KOPT-K1 (cell line): Measurements from ENCODE around the gene PYGO1.
"Not testable (repeated sequence)": the region's sequence is repeated elsewhere in the genome, so short reads cannot be mapped to it uniquely, and the experiment has no call there.

Experiments used
- H3K27ac ChIP-seq: fragments of 200-600 bp; sonication (generic); 2 replicates; pipeline ENCODE4 v1.5.1; 2016; ENCODE audit warnings: antibody characterized with exemption, mild to moderate bottlenecking, low read depth, low read length; ENCODE audit not compliant: poor library complexity, severe bottlenecking
- H3K36me3 ChIP-seq: fragments of 200-600 bp; sonication (generic); 2 replicates; pipeline ENCODE4 v1.5.1; 2017; ENCODE audit warnings: antibody characterized with exemption, mild to moderate bottlenecking, low read length, moderate library complexity; ENCODE audit not compliant: insufficient read depth
- H3K9me3 ChIP-seq: fragments of 200-600 bp; sonication (generic); 2 replicates; pipeline ENCODE4 v1.5.1; 2017; ENCODE audit warnings: antibody characterized with exemption, low read length, mild to moderate bottlenecking; ENCODE audit not compliant: insufficient read depth, poor library complexity, severe bottlenecking

The PYGO1 gene

GRCh38 chr15:55498109-55498938, 89.8 kb downstream of the PYGO1 start:
- not testable (repeated sequence) for H3K27ac ChIP-seq, H3K9me3 ChIP-seq, H3K36me3 ChIP-seq

- Histone ChIP-seq H3K27ac (no peak overlapping the region), H3K9me3 (no peaks in the 10 kb centered on the region), H3K36me3 (no peaks in the 10 kb centered on the region)
These were observed 91.4 kb downstream of the PYGO1 start for GRCh38 chr15:55496716-55497115.

DNA sequence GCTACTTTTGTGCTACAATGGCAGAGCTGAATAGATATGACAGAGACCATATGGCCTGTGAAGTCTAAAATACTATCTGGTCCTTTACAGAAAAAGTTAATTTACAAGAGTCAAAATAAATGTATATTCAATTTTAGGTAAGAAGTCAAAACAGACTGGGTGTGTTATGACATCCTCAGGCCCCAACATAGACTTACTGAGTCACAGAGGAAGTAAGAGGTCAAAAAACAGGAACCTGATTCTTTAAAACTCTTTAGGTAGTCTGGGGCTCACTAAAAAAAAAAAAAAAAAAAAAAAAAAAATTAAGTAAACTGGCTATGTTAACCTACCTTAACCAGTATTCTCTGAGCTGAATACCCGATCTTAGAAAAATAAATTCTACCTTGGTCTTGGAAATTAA, 93.2 kb downstream of the PYGO1 start:
- Histone ChIP-seq H3K27ac (no peak overlapping the region), H3K9me3 (no peaks in the 10 kb centered on the region), H3K36me3 (no peaks in the 10 kb centered on the region)

GRCh38 chr15:55488952-55489600, 99.1 kb downstream of the PYGO1 start:
- H3K27ac ChIP-seq, H3K9me3 ChIP-seq: not testable (repeated sequence)

More at GRCh38 chr15:55488952-55489600, 99.1 kb downstream of the PYGO1 start:
- H3K36me3 ChIP-seq = not testable (repeated sequence)
